ENCODE results near the gene DCX. TPM values are rescaled to one million over a fixed set of nuclear protein-coding genes. Genes with fewer than 3 reads are reported as not detected.

Gene DCX
- polyA plus RNA-seq = 5.4 TPM
- long read RNA-seq, donor 1 = 0 reads
- long read RNA-seq, donor 2 = 0 reads
- long read RNA-seq, donor 3 = 0 reads
- long read RNA-seq, donor 4 = 0 reads
- long read RNA-seq, donor 5 = 0 reads
- long read RNA-seq, donor 6 = 0 reads
- long read RNA-seq, donor 7, full-length matches to known transcripts = 1 of 1 reads
- long read RNA-seq, donor 7, partial matches to known transcripts = 0 of 1 reads
- long read RNA-seq, donor 7, other reads (novel, unspliced or antisense) = 0 of 1 reads
- long read RNA-seq, donor 8 = 0 reads
- long read RNA-seq, donor 9 = 0 reads
- long read RNA-seq, donor 10 = 0 reads
- long read RNA-seq, donor 11 = 0 reads

DNA sequence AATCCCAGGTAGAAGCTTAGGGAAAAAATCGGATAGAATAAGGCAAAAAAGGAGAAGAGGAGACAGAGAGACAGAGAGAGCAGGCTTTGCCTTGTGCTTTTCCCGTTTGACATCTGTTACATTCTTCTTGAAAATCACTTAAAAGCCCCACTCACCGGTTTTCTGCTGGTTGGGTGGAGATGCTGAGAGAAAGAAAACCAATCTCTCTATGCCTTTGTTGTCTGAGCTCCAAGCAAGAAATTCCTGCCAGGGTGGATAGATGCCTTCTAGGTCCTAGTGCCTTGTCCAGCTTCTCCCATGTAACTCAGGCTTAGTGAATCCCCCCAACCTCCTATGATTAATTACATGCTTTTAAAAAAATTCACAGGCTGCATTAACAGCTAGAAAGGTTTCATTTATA lies at the start of gene DCX:
DCX (minus strand) TSS at position 210 of the 400 bp plus-strand sequence. CDS start 1,794 bp downstream, outside the sequence.
- H3K9me3 ChIP-seq (ENCODE audit: control insufficient read depth, low read depth, low read length) = no peaks in the 10 kb centered on the region
- DNase-seq = no peak
- no peaks in the 10 kb centered on the region for H3K4me1 ChIP-seq (ENCODE audit: control insufficient read depth, insufficient read depth, low read length)
- H3K27me3 ChIP-seq (ENCODE audit: control insufficient read depth, insufficient read depth, low read length) = no peaks in the 10 kb centered on the region
- no peak within 1 kb of the TSS for H3K27ac ChIP-seq (ENCODE audit: low read length)
- no CpG with 5 or more reads among the region's 3 CpGs for whole genome bisulfite sequencing (ENCODE audit: insufficient coverage, low lambda C conversion rate)
- no peaks in the 10 kb centered on the region for H3K36me3 ChIP-seq (ENCODE audit: control insufficient read depth, insufficient read depth, low read length)
- H3K4me3 ChIP-seq (ENCODE audit: low read length) = no peak within 1 kb of the TSS

DNA sequence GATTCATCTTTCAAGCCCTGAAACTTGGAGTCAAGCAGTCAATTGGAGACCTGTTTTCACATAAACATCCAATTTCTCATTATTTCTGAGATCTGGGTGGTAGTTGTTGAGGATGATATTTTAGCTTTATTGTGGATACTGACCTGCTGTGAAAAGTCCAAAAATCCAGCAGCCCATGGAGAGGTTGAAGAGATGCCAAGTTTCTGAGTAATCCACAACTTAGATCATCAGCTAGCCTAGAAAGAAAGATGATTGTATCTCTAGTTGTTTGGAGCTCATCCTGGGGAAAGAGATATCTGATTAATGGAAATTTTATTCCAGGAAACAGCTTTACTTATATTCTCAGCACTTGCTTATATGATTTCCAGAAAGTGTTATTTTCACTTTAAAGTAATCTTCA lies 48.6 kb upstream of the DCX start:
- no peaks in the 10 kb centered on the region for H3K27me3 ChIP-seq (ENCODE audit: control insufficient read depth, insufficient read depth, low read length)
- no peaks in the 10 kb centered on the region for H3K9me3 ChIP-seq (ENCODE audit: control insufficient read depth, low read depth, low read length)
- no peaks in the 10 kb centered on the region for H3K4me1 ChIP-seq (ENCODE audit: control insufficient read depth, insufficient read depth, low read length)
- H3K4me3 ChIP-seq (ENCODE audit: low read length) = no peak overlapping the region
- no peak for DNase-seq
- no peak overlapping the region for H3K27ac ChIP-seq (ENCODE audit: low read length)
- H3K36me3 ChIP-seq (ENCODE audit: control insufficient read depth, insufficient read depth, low read length) = no peaks in the 10 kb centered on the region

DNA sequence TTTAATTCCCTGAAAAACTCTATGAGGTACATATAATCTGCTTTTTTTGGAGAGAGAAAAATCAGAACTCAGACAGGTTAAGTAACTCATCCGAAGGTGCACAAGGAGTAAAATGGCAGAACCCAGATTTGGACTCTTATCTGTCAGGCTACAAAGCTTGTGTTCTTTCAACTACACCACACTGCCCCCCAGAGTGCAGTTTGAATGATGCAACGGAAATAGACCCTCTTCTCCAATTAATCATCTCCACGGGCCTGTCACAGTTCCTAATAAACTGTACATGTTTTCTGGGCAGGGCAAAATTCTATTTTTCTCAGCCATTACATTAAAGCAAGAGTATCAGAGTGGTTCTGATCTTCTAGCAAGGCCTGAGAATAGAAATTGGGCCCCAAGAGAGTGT lies 35.3 kb upstream of the DCX start:
- no peaks in the 10 kb centered on the region for H3K4me1 ChIP-seq (ENCODE audit: control insufficient read depth, insufficient read depth, low read length)
- H3K27me3 ChIP-seq (ENCODE audit: control insufficient read depth, insufficient read depth, low read length) = no peaks in the 10 kb centered on the region
- no peak overlapping the region for H3K4me3 ChIP-seq (ENCODE audit: low read length)
- no CpG with 5 or more reads among the region's 3 CpGs for WGBS (ENCODE audit: insufficient coverage, low lambda C conversion rate)
- no peak for DNase-seq
- H3K36me3 ChIP-seq (ENCODE audit: control insufficient read depth, insufficient read depth, low read length) = no peaks in the 10 kb centered on the region
- H3K9me3 ChIP-seq (ENCODE audit: control insufficient read depth, low read depth, low read length) = no peaks in the 10 kb centered on the region
- no peak overlapping the region for H3K27ac ChIP-seq (ENCODE audit: low read length)

DNA sequence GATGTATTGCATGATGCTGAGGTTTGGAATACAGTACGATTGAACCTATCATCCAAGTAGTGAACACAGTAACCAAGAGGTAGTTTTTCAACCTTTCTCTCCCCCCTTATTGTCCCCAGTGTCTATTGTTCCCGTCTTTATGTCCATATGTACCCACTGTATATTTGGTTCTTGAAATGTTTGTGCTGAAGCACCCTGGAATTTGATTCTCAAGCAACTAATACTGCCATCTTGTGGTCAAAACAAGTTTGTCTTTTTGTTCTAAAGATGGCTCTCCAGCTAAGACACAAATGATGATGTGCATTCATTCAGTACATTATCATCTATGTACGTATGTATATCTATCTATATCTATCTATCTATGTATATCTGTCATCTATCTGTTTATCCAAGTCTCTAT lies 33.5 kb upstream of the DCX start:
- peak; percentile 3 to 7 for DNase-seq
- H3K36me3 ChIP-seq (ENCODE audit: control insufficient read depth, insufficient read depth, low read length) = no peaks in the 10 kb centered on the region
- no peaks in the 10 kb centered on the region for H3K4me1 ChIP-seq (ENCODE audit: control insufficient read depth, insufficient read depth, low read length)
- H3K4me3 ChIP-seq (ENCODE audit: low read length) = no peak overlapping the region
- H3K27me3 ChIP-seq (ENCODE audit: control insufficient read depth, insufficient read depth, low read length) = no peaks in the 10 kb centered on the region
- WGBS (ENCODE audit: insufficient coverage, low lambda C conversion rate) = 20% methylated on average over 1 of the region's 3 CpGs
- no peaks in the 10 kb centered on the region for H3K9me3 ChIP-seq (ENCODE audit: control insufficient read depth, low read depth, low read length)
- no peak overlapping the region for H3K27ac ChIP-seq (ENCODE audit: low read length)

DNA sequence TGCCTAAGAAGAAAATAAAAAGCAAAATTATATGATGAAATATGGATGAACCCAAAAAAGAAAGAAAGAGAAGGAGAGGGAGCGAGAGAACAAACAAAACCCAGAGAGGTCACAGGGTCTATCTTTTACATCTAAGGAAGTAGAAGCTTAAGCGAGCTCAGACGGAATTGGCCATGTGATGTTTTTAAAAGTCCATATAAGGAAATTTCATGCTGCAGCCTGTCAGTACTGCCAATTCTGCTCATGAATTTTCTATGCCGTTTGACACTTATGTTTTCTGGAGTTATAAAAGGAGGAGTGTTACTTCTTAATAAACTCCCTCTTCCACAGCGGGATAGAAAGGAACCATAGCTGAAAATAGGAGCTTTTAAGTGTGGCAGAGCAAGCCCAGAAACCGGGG lies 32.9 kb upstream of the DCX start:
- no peaks in the 10 kb centered on the region for H3K4me1 ChIP-seq (ENCODE audit: control insufficient read depth, insufficient read depth, low read length)
- WGBS (ENCODE audit: insufficient coverage, low lambda C conversion rate) = no CpG with 5 or more reads among the region's 6 CpGs
- H3K4me3 ChIP-seq (ENCODE audit: low read length) = no peak overlapping the region
- no peak overlapping the region for H3K27ac ChIP-seq (ENCODE audit: low read length)
- no peaks in the 10 kb centered on the region for H3K27me3 ChIP-seq (ENCODE audit: control insufficient read depth, insufficient read depth, low read length)
- no peaks in the 10 kb centered on the region for H3K36me3 ChIP-seq (ENCODE audit: control insufficient read depth, insufficient read depth, low read length)
- DNase-seq = no peak
- no peaks in the 10 kb centered on the region for H3K9me3 ChIP-seq (ENCODE audit: control insufficient read depth, low read depth, low read length)

DNA sequence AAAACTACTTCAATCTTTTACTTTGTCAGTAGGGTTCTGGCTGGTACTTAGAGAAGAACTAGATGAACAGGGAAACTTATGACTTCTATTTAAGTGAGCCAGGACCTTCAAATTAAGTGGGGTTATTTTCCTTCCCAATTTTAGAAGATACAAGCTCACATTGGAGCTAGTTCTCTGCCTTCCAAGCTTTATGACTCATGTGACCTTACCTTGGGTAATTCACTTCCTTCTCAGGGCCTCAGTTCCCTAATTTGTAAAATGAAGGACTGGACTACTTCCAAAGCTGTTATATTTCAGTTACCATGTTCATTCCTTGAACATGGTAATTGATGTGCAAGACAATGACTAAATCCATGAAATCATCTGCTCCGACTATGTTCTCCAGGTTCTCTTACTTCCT lies 32.0 kb upstream of the DCX start:
- WGBS (ENCODE audit: insufficient coverage, low lambda C conversion rate) = no CpG with 5 or more reads among the region's 1 CpG
- H3K4me3 ChIP-seq (ENCODE audit: low read length) = no peak overlapping the region
- H3K9me3 ChIP-seq (ENCODE audit: control insufficient read depth, low read depth, low read length) = no peaks in the 10 kb centered on the region
- no peak for DNase-seq
- no peaks in the 10 kb centered on the region for H3K27me3 ChIP-seq (ENCODE audit: control insufficient read depth, insufficient read depth, low read length)
- H3K4me1 ChIP-seq (ENCODE audit: control insufficient read depth, insufficient read depth, low read length) = no peaks in the 10 kb centered on the region
- no peaks in the 10 kb centered on the region for H3K36me3 ChIP-seq (ENCODE audit: control insufficient read depth, insufficient read depth, low read length)
- no peak overlapping the region for H3K27ac ChIP-seq (ENCODE audit: low read length)

DNA sequence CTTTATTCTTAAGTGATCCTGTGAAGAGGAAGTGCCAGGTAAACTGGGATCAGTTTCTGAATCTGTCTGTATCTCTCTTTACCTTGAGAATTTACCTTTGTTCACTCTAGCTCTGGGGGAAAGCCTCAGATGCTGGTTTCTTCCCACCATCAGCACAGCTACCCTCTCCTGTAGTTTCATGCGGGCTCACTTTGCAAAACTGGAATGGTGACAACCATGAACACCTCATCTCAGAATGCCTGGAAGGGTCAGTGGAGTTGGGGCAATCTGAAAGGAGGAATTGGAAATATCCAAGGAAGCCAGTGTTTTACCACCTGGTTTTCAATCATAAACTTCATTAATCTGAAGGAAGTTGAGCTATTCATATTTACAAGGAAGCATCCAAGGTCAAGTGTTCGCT lies 30.8 kb upstream of the DCX start:
- Histone ChIP-seq H3K27ac (ENCODE audit: low read length) (no peak overlapping the region), H3K4me1 (ENCODE audit: control insufficient read depth, insufficient read depth, low read length) (no peaks in the 10 kb centered on the region), H3K4me3 (ENCODE audit: low read length) (no peak overlapping the region), H3K36me3 (ENCODE audit: control insufficient read depth, insufficient read depth, low read length) (no peaks in the 10 kb centered on the region), H3K27me3 (ENCODE audit: control insufficient read depth, insufficient read depth, low read length) (no peaks in the 10 kb centered on the region), H3K9me3 (ENCODE audit: control insufficient read depth, low read depth, low read length) (no peaks in the 10 kb centered on the region)
- DNase-seq = no peak
- no CpG with 5 or more reads among the region's 2 CpGs for WGBS (ENCODE audit: insufficient coverage, low lambda C conversion rate)

DNA sequence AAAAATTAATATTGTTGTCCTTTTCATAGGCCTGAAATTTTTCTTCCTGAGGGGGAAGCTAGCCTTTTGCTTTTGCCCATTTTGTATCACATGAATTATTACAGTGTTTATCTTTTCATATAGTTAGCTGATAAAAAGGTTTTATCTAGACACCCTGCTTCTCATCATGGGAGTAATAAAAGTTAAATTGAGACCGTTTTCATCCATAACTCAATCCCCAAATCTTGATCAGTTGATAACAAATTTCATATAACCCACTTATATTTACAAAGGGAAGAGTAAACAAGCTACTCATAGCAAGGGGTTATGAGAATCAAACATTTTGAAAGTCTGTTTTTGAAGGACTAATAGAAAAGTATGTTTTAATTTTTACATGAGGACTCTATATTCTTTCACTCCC lies 23.5 kb upstream of the DCX start:
- Histone ChIP-seq H3K27ac (ENCODE audit: low read length) (no peak overlapping the region), H3K9me3 (ENCODE audit: control insufficient read depth, low read depth, low read length) (no peaks in the 10 kb centered on the region), H3K36me3 (ENCODE audit: control insufficient read depth, insufficient read depth, low read length) (no peaks in the 10 kb centered on the region), H3K4me1 (ENCODE audit: control insufficient read depth, insufficient read depth, low read length) (no peaks in the 10 kb centered on the region), H3K27me3 (ENCODE audit: control insufficient read depth, insufficient read depth, low read length) (no peaks in the 10 kb centered on the region), H3K4me3 (ENCODE audit: low read length) (no peak overlapping the region)
- no peak for DNase-seq
- no CpG with 5 or more reads among the region's 1 CpG for WGBS (ENCODE audit: insufficient coverage, low lambda C conversion rate)

DNA sequence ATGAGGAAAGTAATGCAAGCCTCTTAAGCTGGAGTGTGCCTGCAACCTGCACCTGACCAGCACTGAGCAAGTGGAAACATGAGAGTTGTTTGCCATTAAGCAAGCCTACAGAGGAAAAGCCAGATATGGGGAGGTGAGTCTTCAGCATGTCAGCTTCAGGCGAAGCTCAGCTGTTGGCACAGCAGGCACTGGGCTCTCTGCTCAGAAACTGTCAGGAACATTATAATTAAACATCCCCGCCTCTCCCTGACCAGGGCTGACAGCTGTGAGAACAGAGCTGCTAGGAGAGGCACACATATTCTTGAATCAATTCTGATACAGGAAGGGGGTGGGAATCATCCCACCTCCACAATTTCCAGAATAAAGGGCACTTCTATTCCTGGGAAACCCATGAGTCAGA lies 19.0 kb upstream of the DCX start:
- Histone ChIP-seq H3K9me3 (ENCODE audit: control insufficient read depth, low read depth, low read length) (no peaks in the 10 kb centered on the region), H3K36me3 (ENCODE audit: control insufficient read depth, insufficient read depth, low read length) (no peaks in the 10 kb centered on the region), H3K4me3 (ENCODE audit: low read length) (no peak overlapping the region), H3K4me1 (ENCODE audit: control insufficient read depth, insufficient read depth, low read length) (no peaks in the 10 kb centered on the region), H3K27ac (ENCODE audit: low read length) (no peak overlapping the region), H3K27me3 (ENCODE audit: control insufficient read depth, insufficient read depth, low read length) (no peaks in the 10 kb centered on the region)
- no CpG with 5 or more reads among the region's 2 CpGs for WGBS (ENCODE audit: insufficient coverage, low lambda C conversion rate)
- DNase-seq = no peak

DNA sequence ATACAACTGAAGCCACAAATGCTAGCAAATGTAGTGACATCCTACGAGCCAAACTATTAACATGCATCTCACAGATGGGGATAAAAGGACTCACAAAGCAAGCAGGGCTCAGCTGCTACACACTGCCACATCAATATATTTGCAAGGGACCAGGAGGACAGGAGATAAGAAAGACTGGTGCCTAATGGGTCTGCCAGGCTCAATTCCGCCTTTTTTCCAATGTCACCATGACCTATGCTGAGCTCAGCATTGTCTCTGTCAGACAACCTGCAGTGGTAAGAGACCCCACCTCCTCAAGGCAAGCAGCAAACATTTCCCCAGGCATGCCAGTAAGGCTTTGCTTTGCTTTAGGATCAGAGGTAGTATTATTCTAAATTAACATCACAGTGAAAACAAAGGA lies 435 bp downstream of the DCX start:
- Histone ChIP-seq H3K9me3 (ENCODE audit: control insufficient read depth, low read depth, low read length) (no peaks in the 10 kb centered on the region), H3K27ac (ENCODE audit: low read length) (no peak overlapping the region), H3K27me3 (ENCODE audit: control insufficient read depth, insufficient read depth, low read length) (no peaks in the 10 kb centered on the region), H3K36me3 (ENCODE audit: control insufficient read depth, insufficient read depth, low read length) (no peaks in the 10 kb centered on the region), H3K4me3 (ENCODE audit: low read length) (no peak overlapping the region), H3K4me1 (ENCODE audit: control insufficient read depth, insufficient read depth, low read length) (no peaks in the 10 kb centered on the region)
- WGBS (ENCODE audit: insufficient coverage, low lambda C conversion rate) = no CpG with 5 or more reads among the region's 2 CpGs
- DNase-seq = no peak

DNA sequence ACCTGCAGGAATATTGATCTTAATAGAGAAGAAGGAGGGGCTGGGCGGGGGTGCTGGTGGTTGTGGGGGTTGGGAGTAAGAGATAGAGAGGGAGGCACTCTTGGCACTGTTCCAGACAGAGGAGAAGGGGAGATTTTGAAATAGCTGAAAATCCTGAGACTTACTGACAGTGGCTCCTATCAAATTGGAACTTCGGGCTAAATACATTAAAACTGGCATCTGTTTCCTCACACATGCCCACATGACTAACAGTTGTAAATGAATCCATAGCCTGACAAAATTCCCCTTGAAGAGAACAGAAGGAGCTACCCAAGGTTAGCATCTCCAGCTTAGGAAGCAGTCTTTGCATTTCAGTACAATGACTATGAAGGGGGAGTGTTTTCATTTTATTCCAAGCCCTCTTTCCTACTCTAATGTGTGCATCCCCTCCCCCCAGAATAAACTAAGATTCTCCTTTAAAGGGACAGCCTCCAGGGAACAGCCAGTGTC lies 1.4 kb downstream of the DCX start:
- no peak overlapping the region for H3K4me3 ChIP-seq (ENCODE audit: low read length)
- no peak for DNase-seq
- no peak overlapping the region for H3K27ac ChIP-seq (ENCODE audit: low read length)
- H3K4me1 ChIP-seq (ENCODE audit: control insufficient read depth, insufficient read depth, low read length) = no peaks in the 10 kb centered on the region
- no peaks in the 10 kb centered on the region for H3K36me3 ChIP-seq (ENCODE audit: control insufficient read depth, insufficient read depth, low read length)
- no peaks in the 10 kb centered on the region for H3K9me3 ChIP-seq (ENCODE audit: control insufficient read depth, low read depth, low read length)
- H3K27me3 ChIP-seq (ENCODE audit: control insufficient read depth, insufficient read depth, low read length) = no peaks in the 10 kb centered on the region
- no CpG with 5 or more reads among the region's 2 CpGs for WGBS (ENCODE audit: insufficient coverage, low lambda C conversion rate)
